GM18517 (cell line): Measurements from ENCODE around the gene GLDN.
"Not testable (repeated sequence)": the region's sequence is repeated elsewhere in the genome, so short reads cannot be mapped to it uniquely, and the experiment has no call there.

Experiments used
- ATAC-seq: cut with Tn5 transposase; IDR thresholded peaks from one replicate; pipeline ENCODE4 v1.9.1; 2021; ENCODE audit warnings: mild to moderate bottlenecking, moderate library complexity; ENCODE audit not compliant: unreplicated experiment

GLDN gene

DNA sequence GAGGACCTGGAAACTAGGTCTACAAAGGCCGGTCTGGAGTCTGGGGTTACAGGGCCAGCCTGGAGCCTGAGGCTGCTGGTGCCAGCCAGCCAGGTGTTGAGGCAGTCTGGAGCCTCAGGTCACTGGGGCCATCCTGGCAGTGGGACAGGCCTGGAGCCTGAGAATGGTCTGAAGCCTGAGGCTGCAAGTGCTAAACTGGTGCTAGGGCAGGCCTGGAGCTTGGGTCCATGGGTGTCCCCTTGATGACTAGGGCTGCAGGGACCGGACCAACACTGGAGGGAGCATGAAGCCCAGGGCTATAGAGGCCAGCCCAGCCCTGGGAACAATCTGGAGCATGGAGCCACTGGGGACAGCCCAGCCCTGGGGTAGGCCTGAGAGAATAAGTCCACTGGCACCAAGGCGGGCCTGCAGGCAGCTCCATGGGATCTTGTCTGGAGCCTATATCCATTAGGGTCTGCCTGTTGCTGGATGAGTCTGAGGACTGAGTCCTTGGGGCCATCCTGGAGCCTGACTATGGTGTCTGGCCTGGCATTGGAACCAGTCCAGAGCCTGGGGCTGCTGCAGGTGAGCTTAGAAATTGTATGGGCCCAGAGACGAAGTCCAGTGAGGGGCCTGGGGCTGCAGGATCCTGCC, 101.9 kb downstream of the GLDN start:
- no peak for ATAC-seq

DNA sequence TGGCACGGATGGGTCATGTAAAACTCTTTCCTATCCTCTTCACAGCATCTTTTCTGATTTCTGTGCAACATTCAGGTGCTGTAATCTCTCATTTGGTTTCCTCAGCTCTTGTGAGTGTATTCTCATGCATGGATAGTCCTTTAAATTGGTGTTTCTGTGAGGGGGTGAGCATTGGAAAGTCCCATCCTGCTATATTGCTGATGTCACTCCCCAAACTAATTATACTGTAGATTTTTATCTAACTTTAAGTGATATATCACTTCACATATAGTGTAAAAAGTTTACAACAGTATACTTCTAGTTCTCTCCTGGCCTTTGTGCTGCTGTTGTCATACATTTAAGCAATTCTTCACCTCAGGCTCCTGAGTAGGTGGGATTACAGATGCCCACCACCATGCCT, 102.7 kb downstream of the GLDN start:
- no peak for ATAC-seq

DNA sequence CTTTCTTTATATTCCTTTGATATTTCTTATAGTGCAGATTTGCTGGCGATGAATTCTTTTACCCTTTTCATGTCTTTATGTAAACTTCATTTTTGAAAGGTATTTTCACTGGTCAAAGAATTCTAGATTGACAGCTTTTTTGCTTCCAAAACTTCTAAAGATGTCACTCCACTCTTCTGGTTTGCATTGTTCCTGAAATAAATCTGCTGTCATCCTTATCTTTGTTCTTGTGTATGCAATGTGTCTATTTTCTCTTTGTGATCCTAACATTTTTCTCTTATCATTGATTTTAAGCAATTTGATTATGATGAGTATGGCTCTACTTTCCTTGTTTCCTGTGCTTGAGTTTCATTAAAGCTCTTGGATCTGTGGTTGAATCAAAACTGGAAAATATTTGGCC, 103.4 kb downstream of the GLDN start:
- no peak for ATAC-seq

DNA sequence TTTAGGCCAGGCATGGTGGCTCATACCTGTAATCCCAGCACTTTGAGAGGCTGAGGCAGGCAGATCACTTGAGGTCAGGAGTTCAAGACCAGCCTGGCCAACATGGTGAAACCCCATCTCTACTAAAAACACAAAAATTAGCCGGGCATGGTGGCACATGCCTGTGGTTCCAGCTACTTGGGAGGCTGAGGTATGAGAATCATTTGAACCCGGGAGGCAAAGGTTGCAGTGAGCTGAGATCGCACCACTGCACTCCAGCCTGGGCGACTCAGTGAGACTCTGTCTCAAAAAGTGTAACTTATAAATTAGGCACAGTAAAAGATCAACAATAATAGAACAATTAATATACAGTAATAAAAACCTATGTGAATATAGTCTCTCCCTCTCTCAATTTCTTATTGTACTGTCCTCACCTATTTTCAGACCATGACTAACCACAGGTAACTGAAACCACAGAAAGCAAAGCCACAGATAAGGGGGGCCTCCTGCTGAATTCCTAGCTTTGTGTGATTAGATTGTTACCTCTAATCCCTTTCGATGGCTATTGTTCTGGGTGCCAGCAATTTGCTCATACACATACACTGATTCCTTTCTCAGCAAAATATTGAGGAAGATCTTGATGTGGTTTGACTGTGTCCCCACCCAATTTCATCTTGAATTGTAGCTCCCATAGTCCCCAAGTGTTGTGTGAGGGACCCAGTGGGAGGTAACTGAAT, 104.7 kb downstream of the GLDN start:
- not testable (repeated sequence) for ATAC-seq

DNA sequence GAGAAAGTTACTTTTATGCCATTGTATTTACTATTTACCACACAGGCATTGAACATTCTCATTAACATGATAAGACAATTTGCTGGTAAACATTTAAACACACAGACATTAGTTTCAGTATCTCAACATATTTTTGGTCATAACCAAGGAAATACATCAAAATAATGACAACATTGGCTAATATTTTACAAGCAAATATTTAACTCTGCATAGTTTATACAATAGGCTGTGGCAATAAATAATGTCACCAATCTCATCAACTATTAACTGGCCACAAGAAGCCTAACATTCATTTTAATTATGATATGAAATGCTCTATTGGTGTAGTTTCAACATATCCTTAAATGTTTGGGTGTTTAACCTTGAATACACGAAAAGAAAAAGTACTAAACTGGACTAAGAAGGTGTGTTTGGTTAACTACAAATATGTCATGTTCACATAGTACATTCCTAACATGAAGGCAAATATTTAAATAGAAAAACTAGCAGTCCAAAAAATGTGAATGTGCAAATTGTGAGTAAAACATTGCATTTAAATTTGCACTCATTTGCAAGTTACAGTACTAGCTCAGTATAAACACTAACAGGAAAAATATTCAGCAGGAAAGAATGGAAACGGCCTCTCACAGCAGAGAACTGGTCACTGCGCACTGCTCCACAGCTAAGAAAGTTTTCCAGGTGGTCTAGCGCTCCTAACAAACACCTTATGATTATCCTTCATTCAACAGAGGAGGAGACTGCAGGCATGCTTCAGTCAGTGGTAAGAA, 106.6 kb downstream of the GLDN start:
- ATAC-seq, result no peak

DNA sequence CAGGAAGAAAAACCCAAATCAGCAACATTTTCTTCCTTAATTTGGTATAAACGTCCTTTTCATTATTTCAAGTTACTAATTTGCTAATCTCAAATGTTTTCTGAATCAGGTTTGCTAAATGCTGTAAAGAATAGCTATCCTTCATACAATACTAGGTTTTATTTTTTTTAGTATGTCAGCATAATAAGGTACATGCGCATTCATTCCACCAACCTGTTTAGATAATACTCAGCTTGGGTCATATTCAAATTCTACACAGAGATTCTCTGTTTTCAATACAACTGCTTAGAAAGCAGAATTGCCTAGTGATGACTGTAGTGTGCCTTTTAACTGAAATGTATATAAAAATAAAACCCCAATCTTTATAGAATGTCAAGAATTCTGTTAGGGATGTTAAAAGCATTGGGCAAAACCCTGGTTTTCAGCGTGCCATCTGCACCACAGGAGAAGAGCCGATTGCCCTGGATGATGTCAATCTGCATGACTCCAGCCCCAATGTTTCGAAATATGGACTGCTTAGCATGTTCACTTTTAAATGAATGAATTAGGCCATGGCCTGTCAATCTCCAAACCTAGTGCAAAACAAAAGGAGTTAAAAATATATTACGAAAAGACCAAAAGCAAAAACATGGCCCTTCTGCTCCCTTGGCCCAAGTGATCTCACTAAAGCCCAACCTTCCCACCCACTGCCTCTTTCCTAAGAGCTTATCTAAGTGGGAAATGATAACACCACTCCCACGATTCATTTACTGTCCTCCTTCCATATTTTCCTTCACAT, 107.4 kb downstream of the GLDN start:
- ATAC-seq, result no peak

DNA sequence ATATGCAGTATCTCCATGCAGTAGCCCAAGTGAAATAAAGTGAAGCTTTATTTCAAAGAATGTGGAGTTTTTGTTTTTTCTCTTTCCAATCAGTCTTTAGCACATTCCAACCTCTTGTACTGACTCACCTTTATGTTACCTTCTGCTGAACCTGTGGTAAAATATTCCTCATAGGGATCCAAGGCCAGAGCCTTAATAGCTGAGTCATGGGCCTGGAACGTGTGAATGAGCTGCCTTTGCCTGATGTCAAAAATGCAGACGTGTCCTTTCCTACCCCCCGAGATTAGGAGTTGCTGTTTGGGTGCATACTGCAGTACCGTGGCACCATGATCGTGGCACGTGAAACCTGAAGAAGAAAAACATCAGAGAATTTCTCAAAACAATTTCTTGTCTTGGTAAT, 108.5 kb downstream of the GLDN start:
- ATAC-seq, result no peak
